GM19099 (cell line): ENCODE results near the gene DUSP6.

Source experiments
- POLR2A ChIP-seq: IDR thresholded peaks from 3 replicates; pipeline ENCODE4 v1.6.1; 2011; ENCODE audit warnings: low read depth; ENCODE audit not compliant: insufficient read length; ENCODE audit errors: extremely low read depth

Gene DUSP6

GRCh38 chr12:89334548-89335169, 17.6 kb downstream of the DUSP6 start:
- TF ChIP-seq POLR2A, result no peak

- no peak for TF ChIP-seq POLR2A
These were observed 18.6 kb downstream of the DUSP6 start for GRCh38 chr12:89333564-89334252.

GRCh38 chr12:89328151-89329030, 23.9 kb downstream of the DUSP6 start:
- TF ChIP-seq POLR2A, result no peak

- no peak for TF ChIP-seq POLR2A
These were observed 24.7 kb downstream of the DUSP6 start for GRCh38 chr12:89327486-89328094.

- TF ChIP-seq POLR2A, result no peak
These were observed 25.9 kb downstream of the DUSP6 start for GRCh38 chr12:89326239-89327040.

- TF ChIP-seq POLR2A, result no peak
These were observed 26.8 kb downstream of the DUSP6 start for GRCh38 chr12:89325495-89325894.

GRCh38 chr12:89324437-89324836, 27.9 kb downstream of the DUSP6 start:
- no peak for TF ChIP-seq POLR2A

GRCh38 chr12:89323568-89324218, 28.6 kb downstream of the DUSP6 start:
- no peak for TF ChIP-seq POLR2A

- TF ChIP-seq POLR2A, result no peak
These were observed 31.6 kb downstream of the DUSP6 start for GRCh38 chr12:89320735-89321134.

GRCh38 chr12:89319606-89320005, 32.7 kb downstream of the DUSP6 start:
- no peak for TF ChIP-seq POLR2A

GRCh38 chr12:89319122-89319521, 33.2 kb downstream of the DUSP6 start:
- TF ChIP-seq POLR2A, result no peak

GRCh38 chr12:89316705-89317139, 35.6 kb downstream of the DUSP6 start:
- TF ChIP-seq POLR2A, result no peak

GRCh38 chr12:89314060-89314761, 38.1 kb downstream of the DUSP6 start:
- no peak for TF ChIP-seq POLR2A
